GM12872 (cell line): Measurements from ENCODE around the gene SLC4A2.

Experiments used
- CTCF ChIP-seq: IDR thresholded peaks from 3 replicates; pipeline ENCODE4 v1.5.1; 2011; ENCODE audit warnings: low read depth, mild to moderate bottlenecking, low read length, moderate library complexity; ENCODE audit not compliant: insufficient read depth

SLC4A2 gene

DNA sequence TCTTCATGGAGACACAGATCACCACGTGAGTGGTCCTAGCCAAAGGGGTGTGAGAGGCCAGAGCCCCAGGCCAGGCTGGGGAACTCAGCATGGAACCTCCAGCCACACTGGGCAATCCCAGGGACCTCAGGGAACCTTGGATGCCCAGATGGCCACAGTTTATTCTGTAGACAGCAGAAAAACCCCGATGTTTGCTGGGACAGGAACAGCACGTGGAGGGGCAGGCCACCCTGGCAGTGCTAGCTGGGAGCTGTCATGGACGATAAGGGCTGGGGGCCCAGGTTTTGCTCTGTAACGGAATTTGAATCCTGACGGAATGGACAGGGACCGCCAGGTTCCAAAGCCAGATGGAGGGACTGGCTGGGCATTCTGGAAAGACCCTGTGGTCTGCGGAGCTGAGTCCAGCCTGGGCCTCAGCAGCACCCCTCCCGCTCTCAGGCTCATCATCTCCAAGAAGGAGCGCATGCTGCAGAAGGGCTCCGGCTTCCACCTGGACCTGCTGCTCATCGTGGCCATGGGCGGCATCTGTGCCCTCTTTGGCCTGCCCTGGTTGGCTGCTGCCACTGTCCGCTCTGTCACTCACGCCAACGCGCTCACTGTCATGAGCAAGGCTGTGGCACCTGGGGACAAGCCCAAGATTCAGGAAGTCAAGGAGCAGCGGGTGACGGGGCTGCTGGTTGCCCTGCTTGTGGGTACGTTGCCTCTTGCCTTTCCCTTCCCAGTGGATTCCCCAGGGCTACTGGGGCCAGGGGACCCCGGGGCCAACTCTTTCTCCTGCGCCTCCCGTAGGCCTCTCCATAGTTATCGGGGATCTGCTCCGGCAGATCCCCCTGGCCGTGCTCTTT lies 15.7 kb downstream of the SLC4A2 start:
- TF ChIP-seq CTCF = no peak

- no peak for TF ChIP-seq CTCF
Observed at GRCh38 chr7:151075662-151075971, 16.2 kb downstream of the SLC4A2 start.

DNA sequence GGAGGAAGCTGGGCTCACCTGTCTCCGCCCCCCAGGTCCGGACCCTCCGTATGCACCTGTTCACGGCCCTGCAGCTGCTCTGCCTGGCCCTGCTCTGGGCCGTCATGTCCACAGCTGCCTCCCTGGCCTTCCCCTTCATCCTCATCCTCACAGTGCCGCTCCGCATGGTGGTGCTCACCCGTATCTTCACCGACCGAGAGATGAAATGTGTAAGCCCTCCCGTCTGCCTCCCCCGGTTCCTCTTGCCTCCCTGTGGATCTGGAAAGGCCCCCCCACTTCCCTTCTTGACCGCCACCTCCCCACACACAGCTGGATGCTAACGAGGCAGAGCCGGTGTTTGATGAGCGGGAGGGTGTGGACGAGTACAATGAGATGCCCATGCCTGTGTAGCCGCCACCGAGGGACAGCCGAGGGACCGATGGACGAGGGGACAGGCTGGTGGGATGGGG lies 16.6 kb downstream of the SLC4A2 start:
- no peak for TF ChIP-seq CTCF

DNA sequence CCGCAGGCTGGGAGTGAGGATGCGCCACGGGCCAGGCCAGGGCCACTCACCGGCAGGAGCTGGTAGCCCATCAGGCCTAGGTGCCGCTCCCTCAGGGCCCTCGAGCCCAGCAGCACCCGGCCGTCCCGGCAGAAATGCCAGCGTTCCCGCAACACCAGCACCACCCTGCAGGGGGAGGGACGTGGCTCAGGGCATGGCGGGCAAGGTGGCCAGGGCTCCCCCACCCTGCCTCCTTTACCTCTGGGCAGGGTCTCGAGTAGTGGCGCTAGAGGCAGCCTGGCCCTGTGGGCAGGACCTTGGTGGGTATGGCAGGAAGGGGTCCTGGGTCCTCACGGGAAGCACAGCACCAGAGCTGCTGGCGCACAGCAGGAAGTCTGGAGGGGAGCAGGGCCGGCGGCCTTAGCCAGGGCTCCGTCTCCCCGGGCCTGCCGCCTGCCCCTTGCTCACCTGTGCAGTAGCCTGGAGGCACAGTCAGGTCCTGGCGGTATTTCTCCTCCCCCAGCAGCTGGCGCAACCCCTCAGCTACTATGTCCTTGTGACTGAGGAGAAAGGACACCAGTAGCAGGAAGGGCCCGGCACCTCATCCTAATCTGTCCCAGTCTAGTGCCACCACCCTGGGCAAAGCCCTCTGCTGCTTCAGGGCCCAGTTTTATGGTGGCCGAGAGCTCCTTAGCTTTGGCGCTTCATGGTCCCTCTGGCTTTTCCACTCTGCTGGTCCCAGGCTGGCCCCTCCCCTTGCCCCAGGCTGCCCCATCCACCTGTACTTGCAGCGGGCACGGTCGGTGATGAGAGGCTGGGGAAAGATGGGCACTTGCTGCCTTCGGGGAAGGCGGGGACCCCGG lies 17.7 kb downstream of the SLC4A2 start:
- peak; percentile 35; the same call in 2 of the 3 replicates for TF ChIP-seq CTCF

- no peak for TF ChIP-seq CTCF
Observed at GRCh38 chr7:151077705-151078232, 18.4 kb downstream of the SLC4A2 start.

- TF ChIP-seq CTCF = no peak
Observed at GRCh38 chr7:151078233-151079040, 19.0 kb downstream of the SLC4A2 start.
